GM21515 (cell line): ENCODE measurements around the gene DTX2.
"Not testable (repeated sequence)": the region's sequence is repeated elsewhere in the genome, so short reads cannot be mapped to it uniquely, and the experiment has no call there.

Experiments
- ATAC-seq: cut with Tn5 transposase; IDR thresholded peaks from one replicate; pipeline ENCODE4 v1.9.1; 2021; ENCODE audit not compliant: unreplicated experiment

The DTX2 gene

DNA sequence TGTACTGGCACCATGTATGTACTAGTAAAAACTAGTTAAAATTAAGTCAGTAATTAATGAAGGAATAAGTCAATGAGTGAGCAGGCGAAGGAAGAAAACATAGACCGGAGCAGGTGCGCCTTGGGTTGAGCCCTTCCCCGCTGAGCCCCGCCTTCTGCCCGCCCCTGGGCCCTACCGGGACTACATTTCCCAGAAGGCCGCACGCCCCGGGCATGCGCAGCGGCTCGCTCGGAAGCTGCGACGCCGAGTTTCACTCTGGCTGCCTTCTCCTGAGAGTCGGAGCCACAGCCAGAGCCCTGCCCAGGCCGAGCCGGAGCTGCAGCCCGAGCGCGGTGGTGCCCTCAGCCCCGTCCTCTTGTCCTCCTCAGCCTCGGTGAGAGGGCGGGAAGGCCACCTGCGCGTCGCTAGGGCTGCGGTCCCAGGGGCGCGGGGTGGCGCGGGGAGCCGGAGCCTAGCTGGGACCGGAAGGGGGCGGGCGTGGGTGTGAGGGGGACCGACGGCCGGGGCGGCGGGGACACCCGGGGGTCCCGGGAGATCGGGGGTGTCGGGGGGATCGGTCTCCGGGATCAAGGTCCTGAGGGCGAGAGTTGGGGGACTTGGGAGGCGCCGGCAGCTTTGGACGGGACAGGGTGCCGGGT, at the start of gene DTX2:
Gene DTX2, plus strand, starts transcription at position 246 of the 638 bp plus-strand sequence. CDS start 18,801 bp downstream, outside the sequence.
- peak; percentile 97 for ATAC-seq

DNA sequence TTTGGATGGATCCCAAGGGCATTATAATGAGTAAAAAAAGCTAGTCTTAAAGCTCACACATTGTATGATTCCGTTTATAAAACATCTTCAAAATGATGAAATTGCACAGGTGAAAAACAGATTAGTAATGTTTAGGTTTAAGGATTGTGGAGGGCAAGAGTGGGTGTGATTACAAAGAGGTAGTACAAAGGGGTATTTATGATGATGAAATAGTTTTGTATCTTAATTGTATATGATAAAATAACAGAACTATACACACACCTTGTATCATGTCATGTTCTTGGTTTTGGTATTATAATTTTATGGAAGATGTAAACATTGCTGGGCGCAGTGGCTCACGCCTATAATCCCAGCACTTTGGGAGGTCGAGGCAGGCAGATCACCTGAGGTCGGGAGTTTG, 49.3 kb upstream of the DTX2 start:
- no peak for ATAC-seq

DNA sequence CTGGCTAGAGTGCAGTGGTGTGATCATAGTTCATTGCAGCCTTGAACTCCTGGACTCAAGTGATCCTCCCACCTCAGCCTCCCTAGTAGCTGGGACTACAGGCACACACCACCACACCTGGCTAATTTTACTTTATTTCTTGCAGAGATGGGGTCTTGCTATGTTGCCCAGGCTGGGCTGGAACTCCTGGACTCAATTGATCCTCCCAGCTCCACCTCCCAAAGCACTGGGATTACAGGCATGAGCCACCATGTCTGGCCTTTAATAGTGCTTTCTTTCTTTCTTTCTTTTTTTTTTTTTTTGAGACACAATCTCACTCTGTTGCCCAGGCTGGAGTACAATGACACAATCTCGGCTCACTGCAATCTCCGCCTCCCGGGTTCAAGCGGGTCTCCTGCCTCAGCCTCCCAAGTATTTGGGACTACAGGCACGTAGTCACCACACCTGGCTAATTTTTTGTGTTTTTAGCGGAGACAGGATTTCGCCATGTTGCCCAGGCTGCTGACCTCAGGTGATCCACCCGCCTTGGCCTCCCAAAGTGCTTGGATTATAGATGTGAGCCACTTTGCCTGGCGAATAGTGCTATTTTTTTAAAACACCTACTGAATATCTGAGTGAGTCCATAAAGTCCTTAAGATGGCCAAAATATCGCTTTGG, 43.7 kb upstream of the DTX2 start:
- not testable (repeated sequence) for ATAC-seq

DNA sequence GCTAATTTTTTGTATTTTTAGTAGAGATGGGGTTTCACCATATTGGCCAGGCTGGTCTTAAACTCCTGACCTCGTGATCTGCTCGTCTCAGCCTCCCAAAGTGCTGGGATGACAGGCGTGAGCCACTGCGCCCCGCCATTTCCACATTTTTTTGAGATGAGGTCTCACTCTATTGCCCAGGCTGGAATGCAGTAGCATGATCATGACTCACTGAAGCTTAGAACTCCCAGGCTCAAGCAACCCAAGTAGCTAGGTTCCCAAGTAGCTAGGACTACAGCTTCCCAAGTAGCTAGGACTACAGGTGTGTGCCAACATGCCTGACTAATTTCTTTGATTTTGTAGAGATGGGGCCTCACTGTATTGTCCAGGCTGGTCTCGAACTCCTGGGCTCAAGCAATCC, 40.4 kb upstream of the DTX2 start:
- not testable (repeated sequence) for ATAC-seq

DNA sequence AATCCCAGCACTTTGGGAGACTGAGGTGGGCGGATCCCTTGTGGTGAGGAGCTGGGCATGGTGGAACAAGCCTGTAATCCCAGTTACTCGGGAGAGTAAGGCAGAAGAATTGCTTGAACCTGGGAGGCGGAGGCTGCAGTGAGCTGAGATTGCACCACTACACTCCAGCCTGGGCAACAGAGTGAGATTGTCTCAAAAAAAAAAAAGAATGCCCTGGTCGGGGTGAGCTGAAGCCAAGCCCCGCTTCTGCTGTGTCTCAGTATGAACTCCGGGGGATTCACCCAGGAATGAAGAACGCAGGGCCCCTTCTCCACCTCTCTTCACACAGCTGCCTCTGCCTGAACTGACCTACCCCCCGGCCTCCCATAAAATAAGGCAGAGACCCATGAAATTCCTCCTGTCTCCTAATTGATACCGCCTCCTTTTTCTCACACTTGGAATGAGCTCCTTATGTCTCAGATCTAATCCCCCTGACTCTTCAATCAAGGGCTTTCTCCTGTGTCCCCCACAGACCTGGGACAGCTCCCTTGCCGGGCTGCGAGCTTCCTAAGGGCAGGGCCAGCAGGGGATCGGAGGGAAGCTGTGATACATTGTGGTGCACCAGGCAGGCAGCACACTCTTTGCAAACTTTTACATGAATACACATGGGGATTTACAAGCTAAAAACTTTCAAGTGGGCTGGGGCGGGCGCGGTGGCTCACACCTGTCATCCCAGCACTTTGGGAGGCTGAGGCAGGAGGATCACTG, 37.7 kb upstream of the DTX2 start:
- no peak for ATAC-seq

DNA sequence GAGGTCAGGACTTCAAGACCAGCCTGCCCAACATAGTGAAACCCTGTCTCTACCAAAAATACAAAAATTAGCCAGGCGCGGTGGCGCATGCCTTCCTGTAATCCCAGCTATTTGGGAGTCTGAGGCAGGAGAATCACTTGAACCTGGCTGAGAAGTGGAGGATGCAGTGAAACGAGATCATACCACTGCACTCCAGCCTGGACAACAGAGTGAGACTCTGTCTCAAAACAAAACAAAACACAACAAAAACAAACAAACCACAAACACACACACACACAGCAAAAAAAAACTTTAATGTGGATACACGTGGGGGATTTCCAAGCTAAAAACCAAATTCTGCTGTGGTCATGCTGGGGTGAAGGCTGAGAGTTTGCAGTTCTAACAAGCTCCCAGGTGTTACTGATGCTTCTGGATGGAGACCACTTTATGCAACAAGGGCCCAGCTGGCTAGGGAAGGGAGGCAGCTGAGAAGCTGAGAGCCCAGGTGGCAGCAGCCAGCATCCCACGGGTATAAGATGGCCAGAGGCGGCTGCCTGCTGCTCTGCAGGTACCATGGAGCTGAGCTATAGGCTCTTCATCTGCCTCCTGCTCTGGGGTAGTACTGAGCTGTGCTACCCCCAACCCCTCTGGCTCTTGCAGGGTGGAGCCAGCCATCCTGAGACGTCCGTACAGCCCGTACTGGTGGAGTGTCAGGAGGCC, 36.9 kb upstream of the DTX2 start, which contains the start of gene ZP3:
Gene ZP3, plus strand, starts transcription at position 538 of the 699 bp plus-strand sequence. Its CDS starts 15 bp downstream, at position 553.
- ATAC-seq: peak; percentile 66

DNA sequence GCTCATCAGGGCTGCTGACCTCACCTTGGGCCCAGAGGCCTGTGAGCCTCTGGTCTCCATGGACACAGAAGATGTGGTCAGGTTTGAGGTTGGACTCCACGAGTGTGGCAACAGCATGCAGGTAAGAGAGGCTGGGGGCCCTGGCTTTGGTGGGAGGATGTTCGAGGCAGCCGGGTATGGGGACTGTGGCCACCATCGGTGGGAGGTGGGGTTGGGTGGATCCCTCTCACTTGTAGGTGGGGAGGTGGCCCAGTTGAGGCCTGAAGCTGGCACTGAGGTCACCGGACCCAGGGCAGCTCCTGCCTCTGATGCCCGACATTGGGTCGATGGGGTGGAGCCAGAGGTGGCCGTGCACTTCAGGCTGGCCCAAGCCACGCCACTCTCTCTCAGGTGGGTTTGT, 36.4 kb upstream of the DTX2 start:
- no peak for ATAC-seq

DNA sequence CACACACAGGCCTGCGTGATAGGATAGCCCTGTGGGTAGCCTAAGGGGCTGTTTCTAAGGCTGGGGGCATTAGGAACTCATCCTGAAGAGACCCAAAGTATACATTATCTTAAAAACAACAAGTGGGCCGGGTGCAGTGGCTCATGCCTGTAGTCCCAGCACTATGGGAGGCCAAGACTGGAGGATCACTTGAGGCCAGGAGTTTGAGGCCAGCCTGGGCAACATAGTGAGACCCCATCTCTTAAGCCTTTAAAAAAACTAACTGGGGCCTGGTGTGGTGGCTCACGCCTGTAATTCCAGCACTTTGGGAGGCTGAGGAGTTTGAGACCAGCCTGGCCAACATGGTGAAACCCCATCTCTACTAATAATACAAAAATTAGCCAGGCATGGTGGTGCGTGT, 36.0 kb upstream of the DTX2 start:
- not testable (repeated sequence) for ATAC-seq

DNA sequence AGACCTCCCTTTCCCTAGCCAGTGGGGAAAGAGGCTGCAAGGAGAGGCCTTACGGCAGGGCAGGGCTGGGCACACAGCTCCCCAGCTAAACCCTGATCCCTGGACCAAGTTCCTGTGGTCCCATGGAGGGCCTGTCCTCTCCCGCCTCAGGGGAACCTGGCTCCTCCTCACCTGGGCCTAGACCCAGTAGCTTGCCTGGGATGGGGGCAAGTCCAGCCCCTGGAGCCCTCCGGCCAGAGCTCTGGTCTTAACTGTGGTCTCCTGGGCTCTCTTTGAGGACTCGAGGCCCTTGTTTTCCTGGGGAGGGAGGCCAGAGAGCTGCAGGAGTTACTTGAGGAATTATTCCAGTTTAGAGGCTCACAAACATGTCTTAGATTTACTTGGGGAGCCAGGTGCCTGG, 35.3 kb upstream of the DTX2 start:
- no peak for ATAC-seq

DNA sequence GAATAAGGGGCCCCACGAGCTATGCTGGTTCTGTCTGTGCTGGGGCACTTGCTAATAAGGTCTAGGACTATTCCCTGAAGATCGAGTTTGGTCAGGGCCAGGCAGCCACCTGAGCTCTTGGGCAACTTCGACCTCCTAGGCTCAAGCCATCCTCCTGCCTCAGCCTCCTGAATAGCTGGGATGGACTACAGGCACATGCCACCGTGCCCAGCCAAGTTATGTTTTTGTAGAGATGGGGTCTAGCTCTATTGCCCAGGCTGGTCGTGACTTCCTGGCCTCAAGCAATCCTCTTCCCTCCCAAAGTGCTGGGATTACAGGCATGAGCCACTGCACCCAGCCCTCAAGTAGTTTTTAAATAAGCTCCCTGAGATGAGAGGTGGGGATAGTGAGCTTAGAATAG, 33.9 kb upstream of the DTX2 start:
- ATAC-seq: no peak

DNA sequence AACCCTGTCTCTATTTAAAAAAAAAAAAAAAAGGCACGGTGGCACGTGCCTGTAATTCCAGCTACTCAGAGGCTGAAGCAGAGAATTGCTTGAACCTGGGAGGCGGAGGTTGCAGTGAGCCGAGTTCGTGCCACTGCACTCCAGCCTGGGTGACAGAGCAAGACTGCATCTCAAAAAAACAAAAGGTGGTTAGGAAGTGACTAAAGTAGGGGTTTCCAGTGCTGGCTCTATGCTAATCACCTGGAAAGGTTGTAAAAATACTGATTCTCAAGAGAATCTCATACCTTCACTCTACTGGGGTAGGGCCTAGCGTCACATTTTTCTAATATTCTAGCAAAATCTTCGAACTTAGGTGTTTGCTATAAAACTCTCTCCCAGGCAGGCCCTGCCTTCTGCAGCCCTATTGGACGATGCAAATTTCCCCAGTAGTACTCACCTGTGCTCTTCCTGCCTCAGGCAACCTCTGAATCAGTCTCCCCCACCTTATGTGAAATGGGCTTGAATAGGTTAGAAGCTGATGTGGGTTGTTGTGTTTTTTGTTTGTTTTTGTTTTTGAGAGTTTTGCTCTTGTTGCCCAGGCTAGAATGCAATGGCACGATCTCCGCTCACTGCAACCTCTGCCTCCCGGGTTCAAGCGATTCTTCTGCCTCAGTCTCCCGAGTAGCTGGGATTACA, 33.2 kb upstream of the DTX2 start:
- ATAC-seq: no peak

DNA sequence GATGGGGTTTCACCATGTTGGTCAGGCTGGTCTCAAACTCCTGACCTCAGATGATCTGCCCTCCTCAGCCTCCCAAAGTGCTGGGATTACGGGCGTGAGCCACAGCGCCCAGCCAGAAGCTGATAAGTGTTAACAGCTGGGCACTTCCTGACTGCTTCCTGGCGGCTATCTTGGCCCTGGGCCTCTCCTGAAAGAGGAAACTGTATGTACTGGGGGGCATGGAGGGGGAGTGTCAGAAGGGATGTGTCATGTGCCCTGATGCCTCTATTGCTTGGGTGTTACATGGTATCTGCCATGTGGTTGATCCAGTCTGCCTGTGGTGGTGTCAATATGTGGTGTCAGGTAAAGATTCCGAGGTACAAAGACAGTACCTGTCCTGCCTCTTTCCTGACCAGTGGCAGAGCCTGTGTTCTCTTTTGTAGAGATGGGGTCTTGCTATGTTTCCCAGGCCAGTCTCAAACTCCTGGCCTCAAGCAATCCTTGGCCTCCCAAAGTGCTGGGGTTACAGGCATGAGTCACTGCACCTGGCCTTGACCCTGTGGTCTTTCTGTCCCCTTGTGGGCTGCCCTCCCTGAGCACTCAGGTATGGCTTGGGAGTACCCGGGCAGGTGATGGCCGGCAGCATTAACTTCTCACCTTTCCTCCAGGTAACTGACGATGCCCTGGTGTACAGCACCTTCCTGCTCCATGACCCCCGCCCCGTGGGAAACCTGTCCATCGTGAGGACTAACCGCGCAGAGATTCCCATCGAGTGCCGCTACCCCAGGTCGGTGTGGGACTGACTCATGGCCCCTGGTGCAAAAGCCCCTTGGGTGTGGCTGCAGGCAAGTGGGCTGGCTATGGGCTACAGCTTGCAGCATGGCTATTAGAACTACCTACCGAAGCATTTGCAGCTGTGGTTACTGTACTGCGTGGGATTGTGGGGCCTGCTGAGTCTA, 32.4 kb upstream of the DTX2 start:
- ATAC-seq: no peak

DNA sequence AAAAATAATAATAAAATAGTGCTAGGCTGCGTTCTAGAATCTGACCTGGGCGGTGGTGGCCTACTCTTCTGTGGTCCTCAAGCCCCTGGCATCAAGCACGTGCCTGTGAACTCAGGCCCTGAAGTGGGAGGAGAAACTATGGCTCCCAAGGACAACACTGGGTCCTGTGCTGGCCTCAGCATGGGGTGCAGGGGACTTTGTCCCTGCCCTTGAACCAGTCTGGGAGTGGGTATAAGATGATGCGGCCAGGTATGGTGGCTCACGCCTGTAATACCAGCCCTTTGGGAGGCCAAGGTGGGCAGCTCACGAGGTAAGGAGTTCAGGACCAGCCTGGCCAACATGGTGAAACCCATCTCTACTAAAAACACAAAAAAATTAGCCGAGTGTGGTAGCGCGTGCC, 31.3 kb upstream of the DTX2 start:
- no peak for ATAC-seq

DNA sequence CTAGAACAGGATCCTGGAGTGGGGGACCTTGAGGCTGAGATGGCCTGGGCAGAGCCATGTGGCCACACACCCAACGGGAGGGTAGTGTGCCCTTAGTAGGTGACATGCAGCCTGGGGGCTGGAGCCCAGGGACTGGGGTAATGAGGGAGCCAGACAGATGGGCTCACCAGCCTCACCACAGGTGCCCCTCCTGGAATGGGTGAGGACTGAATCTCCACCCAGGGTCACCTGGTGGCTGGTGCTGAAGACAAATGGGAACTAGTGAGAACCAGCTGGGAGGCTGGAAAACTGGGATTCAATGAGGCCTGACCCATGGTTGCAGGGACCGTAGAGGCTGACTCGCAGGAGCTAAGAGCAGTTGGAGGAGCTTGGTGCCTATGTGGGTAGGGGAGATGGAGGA, 30.7 kb upstream of the DTX2 start:
- no peak for ATAC-seq

DNA sequence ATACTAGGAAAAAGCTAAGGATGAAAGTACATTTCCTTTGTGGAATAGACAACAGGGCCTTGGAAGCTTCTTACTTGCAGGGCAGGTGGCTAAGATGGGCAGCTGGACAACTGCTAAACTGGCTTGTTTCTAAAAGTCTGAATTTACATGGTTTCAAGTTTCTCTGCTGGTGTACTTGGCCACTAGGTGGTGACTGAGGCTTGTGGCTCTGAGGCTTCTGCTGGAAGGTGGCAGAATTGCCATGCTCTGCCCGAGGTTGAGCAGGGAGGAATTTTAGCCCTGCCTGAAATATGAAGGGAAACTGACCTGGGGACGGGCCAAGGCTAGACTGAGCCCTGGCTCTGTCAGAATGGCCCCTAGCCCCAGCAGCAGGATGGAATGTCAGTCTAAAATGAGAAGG, 23.6 kb upstream of the DTX2 start:
- ATAC-seq: peak; percentile 63

DNA sequence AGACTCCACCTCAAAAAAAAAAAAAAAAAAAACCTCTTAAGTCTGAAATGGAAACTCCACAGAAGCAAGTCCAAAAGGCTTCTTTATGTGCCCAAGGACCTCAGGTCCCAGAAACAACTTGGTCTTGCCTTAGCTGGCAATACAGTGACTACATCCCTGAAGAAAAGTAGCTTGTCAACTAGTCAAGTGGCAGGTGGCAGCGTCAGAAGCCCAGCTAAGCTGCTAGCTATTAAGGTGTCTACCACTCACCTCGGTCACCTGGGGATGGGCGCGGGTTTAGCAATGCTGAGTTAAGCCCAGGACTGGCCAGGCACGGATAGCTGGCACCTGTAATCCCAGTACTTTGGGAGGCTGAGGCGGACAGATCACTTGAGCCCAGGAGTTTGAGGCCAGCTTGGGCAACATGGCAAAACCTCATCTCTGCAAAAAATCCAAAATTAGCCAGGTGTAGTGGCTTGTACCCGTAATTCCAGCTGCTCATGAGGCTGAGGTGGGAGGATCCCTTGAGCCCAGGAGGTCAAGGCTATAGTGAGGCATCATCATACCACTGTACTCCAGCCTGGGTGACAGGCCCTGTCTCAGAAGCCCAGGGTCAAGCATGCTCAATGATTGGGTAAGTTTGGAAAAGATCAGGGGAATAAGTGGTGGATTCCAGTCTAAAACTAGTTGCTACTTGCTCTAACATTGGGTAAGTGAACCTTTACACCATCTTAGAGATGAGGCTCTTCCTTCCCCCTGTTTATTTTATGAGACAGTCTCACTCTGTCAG, 22.2 kb upstream of the DTX2 start:
- ATAC-seq: not testable (repeated sequence)

DNA sequence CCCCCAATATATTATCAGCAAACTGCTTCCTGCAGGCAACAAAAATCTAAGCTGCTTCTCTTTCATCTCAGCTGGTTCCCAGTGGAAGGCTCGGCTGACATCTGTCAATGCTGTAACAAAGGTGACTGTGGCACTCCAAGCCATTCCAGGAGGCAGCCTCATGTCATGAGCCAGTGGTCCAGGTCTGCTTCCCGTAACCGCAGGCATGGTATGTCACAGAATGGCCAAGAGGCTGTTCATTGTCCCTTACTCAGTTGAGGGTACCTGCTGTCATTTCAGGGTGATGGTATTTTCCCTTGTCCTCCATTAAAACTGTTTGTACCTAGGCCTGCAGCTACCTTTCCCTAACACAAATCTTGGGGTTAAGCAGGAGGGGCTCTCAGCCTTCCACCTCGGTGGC, 21.1 kb upstream of the DTX2 start:
- ATAC-seq: not testable (repeated sequence)

DNA sequence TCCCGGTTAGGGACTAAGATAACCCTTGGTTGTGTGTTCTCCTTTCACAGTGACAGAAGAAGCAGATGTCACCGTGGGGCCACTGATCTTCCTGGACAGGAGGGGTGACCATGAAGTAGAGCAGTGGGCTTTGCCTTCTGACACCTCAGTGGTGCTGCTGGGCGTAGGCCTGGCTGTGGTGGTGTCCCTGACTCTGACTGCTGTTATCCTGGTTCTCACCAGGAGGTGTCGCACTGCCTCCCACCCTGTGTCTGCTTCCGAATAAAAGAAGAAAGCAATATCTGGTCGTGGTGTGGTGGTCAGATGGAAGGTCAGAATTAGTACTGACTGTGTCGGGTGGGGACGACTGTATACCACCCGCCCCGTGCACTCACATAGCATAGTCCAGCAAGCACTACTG, 19.7 kb upstream of the DTX2 start:
- ATAC-seq: not testable (repeated sequence)
